HepG2 (cell line): ENCODE data around the gene NXN.

Experiments
- ARID2 ChIP-seq: sonication (generic); formaldehyde crosslinking; IDR thresholded peaks from 2 replicates; pipeline ENCODE4 v1.8.1; 2022; ENCODE audit warnings: mild to moderate bottlenecking, missing genetic modification reagents, borderline replicate concordance
- MBNL3 ChIP-seq: fragments of 250-450 bp; sonication (Bioruptor Pico); conservative IDR thresholded peaks from 2 replicates; pipeline ENCODE4 v1.8.0; 2022; ENCODE audit warnings: mild to moderate bottlenecking, inconsistent platforms
- NCOR1 ChIP-seq: fragments of 200-600 bp; sonication (generic); IDR thresholded peaks from 2 replicates; pipeline ENCODE4 v1.7.0; 2017; ENCODE audit warnings: antibody characterized with exemption, low read length, borderline replicate concordance
- ZNF576 ChIP-seq: sonication (generic); formaldehyde crosslinking; IDR thresholded peaks from 2 replicates; pipeline ENCODE4 v1.4.0; 2020; ENCODE audit warnings: mild to moderate bottlenecking, missing genetic modification reagents

GRCh38 chr17:1000597-1001461, 21.3 kb upstream of the NXN start:
- TF ChIP-seq MBNL3 (CRISPR knock-in tag) (no peak), ZNF576 (CRISPR knock-in tag) (no peak), NCOR1 (no peak), ARID2 (CRISPR knock-in tag) (no peak)
